Caco-2 (cell line): Measurements from ENCODE around the gene PDZD2. TPM values are rescaled to one million over a fixed set of nuclear protein-coding genes. Genes with fewer than 3 reads are reported as not detected.

Experiments
- BruUV-seq: library from RNA; stranded (reverse); fragments of 400-500 nt; replicated peaks from 2 replicates; lab custom pipeline; 2021; lab: Mats Ljungman, UMichigan
- CTCF ChIA-PET: fragments of 300-600 bp; sonication (Branson Sonifier 250); formaldehyde crosslinking; loops from one replicate; lab custom pipeline; 2022; ENCODE audit warnings: antibody characterized with exemption; lab: Charles Lee
- POLR2A ChIA-PET: fragments of 300-600 bp; sonication (Branson Sonifier 250); formaldehyde crosslinking; loops from one replicate; lab custom pipeline; 2022; ENCODE audit warnings: antibody characterized with exemption; lab: Charles Lee
- DNase-seq, 2 experiments: peaks; one replicate each; pipeline versions ENCODE4 v3.0.0 to v3.0.0-alpha.2; 2020 to 2022
- H3K27me3 ChIP-seq: replicated peaks from 2 replicates; pipeline ENCODE4 v1.6.0; 2011; ENCODE audit warnings: low read length; ENCODE audit not compliant: control insufficient read depth, insufficient read depth
- H3K36me3 ChIP-seq: 2 replicates; pipeline ENCODE4 v1.5.1; 2011; ENCODE audit warnings: low read length; ENCODE audit not compliant: control insufficient read depth, insufficient read depth
- H3K4me1 ChIP-seq: fragments of 250-450 bp; sonication (Bioruptor Pico); 2 replicates; pipeline ENCODE4 v1.5.1; 2020; ENCODE audit warnings: mild to moderate bottlenecking
- H3K4me3 ChIP-seq: 2 replicates; pipeline ENCODE4 v1.5.1; 2011; ENCODE audit warnings: low read depth, mild to moderate bottlenecking, control low read depth, low read length
- H3K9me3 ChIP-seq: fragments of 250-450 bp; sonication (Bioruptor Pico); 2 replicates; pipeline ENCODE4 v1.5.1; 2020; ENCODE audit warnings: mild to moderate bottlenecking, moderate library complexity
- H3K27ac Mint-ChIP-seq: one replicate; pipeline ENCODE4 v1.8.0; 2022; ENCODE audit warnings: mixed read lengths; ENCODE audit not compliant: unreplicated experiment
- H3K27me3 Mint-ChIP-seq: one replicate; pipeline ENCODE4 v1.8.0; 2022; ENCODE audit warnings: mixed read lengths; ENCODE audit not compliant: insufficient read depth, unreplicated experiment
- H3K36me3 Mint-ChIP-seq: one replicate; pipeline ENCODE4 v1.8.0; 2022; ENCODE audit warnings: mild to moderate bottlenecking, mixed read lengths; ENCODE audit not compliant: insufficient read depth, unreplicated experiment
- H3K4me1 Mint-ChIP-seq: one replicate; pipeline ENCODE4 v1.8.0; 2022; ENCODE audit warnings: low read depth, mixed read lengths; ENCODE audit not compliant: unreplicated experiment
- H3K4me3 Mint-ChIP-seq: one replicate; pipeline ENCODE4 v1.8.0; 2022; ENCODE audit warnings: mild to moderate bottlenecking, moderate library complexity, mixed read lengths; ENCODE audit not compliant: unreplicated experiment
- H3K9me3 Mint-ChIP-seq: one replicate; pipeline ENCODE4 v1.8.0; 2022; ENCODE audit warnings: mixed read lengths; ENCODE audit not compliant: unreplicated experiment
- CTCF ChIP-seq, 2 experiments: fragments of 200-600 bp in 1 of 2; IDR thresholded peaks; 1 replicate in 1 of 2; 2 replicates in 1 of 2; pipeline versions ENCODE4 v1.5.1 to v1.8.0; 2011 to 2022; ENCODE audit warnings: antibody characterized with exemption in 1 of 2, control low read depth in 1 of 2, inconsistent platforms in 1 of 2, low read depth in 1 of 2, low read length in 1 of 2, mild to moderate bottlenecking in 1 of 2, moderate library complexity in 1 of 2; ENCODE audit not compliant: insufficient read depth in 1 of 2, severe bottlenecking in 1 of 2, unreplicated experiment in 1 of 2
- intact Hi-C: fragments of 100-400 bp; cut with micrococcal nuclease; formaldehyde crosslinking; loops from one replicate; pipeline ENCODE4 v1.10.0; 2022; ENCODE audit not compliant: unreplicated experiment
- microRNA-seq: library from miRNA; unstranded; fragments of <30 nt; microRNA quantifications from one replicate; pipeline ENCODE4 v1.2.0, GENCODE V29; 2022
- total RNA-seq: library from RNA; stranded (reverse); gene quantifications from 2 replicates; pipeline ENCODE4 v1.2.3, GENCODE V29; 2022

The PDZD2 gene
- total RNA-seq, 1 experiment from 2014 or later, result 0.16 TPM

DNA sequence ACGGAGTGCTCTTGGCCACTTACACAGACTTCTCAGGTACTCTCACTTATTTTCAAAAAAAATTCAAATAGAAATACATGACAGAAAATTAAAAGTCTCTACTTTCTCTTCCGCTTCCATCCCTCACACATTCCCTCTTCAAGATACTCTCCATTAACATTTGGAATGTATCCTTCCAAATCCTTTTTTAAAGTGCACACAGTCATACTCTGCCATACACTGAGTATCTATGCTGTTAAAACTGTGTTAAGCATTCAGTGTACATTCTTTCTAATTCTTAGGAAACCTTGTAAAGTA, 519.7 kb downstream of the PDZD2 start:
- no TSS peak for BruUV-seq
- no peak for DNase-seq
- Histone ChIP-seq H3K27me3 (no peaks in the 10 kb centered on the region), H3K4me3 (no peak overlapping the region), H3K9me3 (no peaks in the 10 kb centered on the region), H3K36me3 (no peaks in the 10 kb centered on the region; the same call in none of the 2 replicates), H3K4me1 (no peaks in the 10 kb centered on the region)
- no peak overlapping the region for H3K4me3 Mint-ChIP-seq
- ChIA-PET POLR2A (no interaction called here), CTCF (no interaction called here)
- H3K27me3 Mint-ChIP-seq, result no peaks in the 10 kb centered on the region
- intact Hi-C loops, result no loop called here
- H3K36me3 Mint-ChIP-seq, result peaks cover 24% of the 10 kb centered on the region
- TF ChIP-seq CTCF (IDR thresholded peaks at IDR 0.05; ENCODE audit: insufficient read depth in 1 of 2, low read depth in 1 of 2, low read length in 1 of 2, severe bottlenecking in 1 of 2, unreplicated experiment in 1 of 2), result no peak
- no peaks in the 10 kb centered on the region for H3K9me3 Mint-ChIP-seq
- no peak overlapping the region for H3K27ac Mint-ChIP-seq
- no peaks in the 10 kb centered on the region for H3K4me1 Mint-ChIP-seq

DNA sequence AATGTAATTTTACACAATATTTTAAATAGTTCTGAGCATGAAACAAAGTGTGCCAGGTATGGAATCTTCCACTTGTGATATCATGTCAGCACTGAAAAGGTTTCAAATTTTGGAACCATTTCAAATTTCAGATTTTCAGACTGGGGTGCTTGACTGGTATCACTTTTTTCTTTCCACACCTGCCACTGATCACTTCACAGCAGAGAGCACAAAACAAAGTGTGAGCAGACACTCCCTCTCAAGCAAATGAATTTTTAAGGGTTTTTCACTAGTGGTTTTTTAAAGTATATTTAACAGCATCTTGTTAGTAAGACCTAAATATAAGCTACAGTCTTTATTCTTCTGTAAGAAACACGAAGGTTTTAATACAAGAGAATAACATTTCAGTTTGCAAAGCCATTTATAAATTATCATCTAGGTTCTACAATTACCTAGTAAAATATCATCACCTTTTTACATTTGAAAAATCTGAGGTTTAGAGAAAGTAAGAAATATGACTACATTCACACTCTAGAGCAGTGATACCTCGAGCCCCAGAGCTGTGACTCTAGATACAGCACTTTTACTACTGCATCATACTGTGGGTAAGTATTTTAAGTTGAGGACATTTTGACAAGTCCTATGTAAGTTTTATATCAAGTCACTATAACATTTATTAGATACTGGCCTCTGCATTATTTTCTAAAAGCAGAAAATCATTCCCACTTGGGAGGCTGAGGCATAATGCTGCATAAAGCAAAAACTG, 520.6 kb downstream of the PDZD2 start:
- Mint-ChIP-seq H3K4me3 (no peak overlapping the region), H3K36me3 (peaks cover 31% of the 10 kb centered on the region), H3K9me3 (no peaks in the 10 kb centered on the region), H3K4me1 (no peaks in the 10 kb centered on the region), H3K27me3 (no peaks in the 10 kb centered on the region), H3K27ac (no peak overlapping the region)
- DNase-seq, result no peak
- no peaks in the 10 kb centered on the region; the same call in none of the 2 replicates for H3K36me3 ChIP-seq
- ChIA-PET CTCF (no interaction called here), POLR2A (no interaction called here)
- no peak overlapping the region for H3K4me3 ChIP-seq
- H3K4me1 ChIP-seq, result no peaks in the 10 kb centered on the region
- no peak for TF ChIP-seq CTCF (IDR thresholded peaks at IDR 0.05; ENCODE audit: insufficient read depth in 1 of 2, low read depth in 1 of 2, low read length in 1 of 2, severe bottlenecking in 1 of 2, unreplicated experiment in 1 of 2)
- intact Hi-C loops, result no loop called here
- BruUV-seq, result no TSS peak
- H3K9me3 ChIP-seq, result no peaks in the 10 kb centered on the region
- no peaks in the 10 kb centered on the region for H3K27me3 ChIP-seq

DNA sequence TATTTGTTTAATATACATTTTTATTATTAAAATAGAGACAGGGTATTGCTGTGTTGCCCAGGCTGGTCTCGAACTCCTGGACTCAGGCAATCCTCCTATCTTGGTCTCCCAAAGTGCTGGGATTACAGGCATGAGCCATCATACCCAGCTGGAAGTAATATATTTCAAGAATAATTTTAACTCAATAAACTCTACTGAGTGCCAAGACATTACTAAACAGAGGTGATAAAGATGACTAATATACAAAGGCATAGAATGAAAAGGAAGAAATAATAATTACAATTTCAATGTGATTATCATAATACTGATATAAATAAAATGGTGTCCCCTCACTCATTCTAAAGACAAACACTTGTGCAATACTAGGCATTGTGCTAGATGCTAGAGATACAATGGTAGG, 521.3 kb downstream of the PDZD2 start:
- no peaks in the 10 kb centered on the region for H3K9me3 Mint-ChIP-seq
- ChIA-PET POLR2A (no interaction called here), CTCF (no interaction called here)
- no peaks in the 10 kb centered on the region for H3K27me3 Mint-ChIP-seq
- Histone ChIP-seq H3K9me3 (no peaks in the 10 kb centered on the region), H3K27me3 (no peaks in the 10 kb centered on the region), H3K36me3 (no peaks in the 10 kb centered on the region; the same call in none of the 2 replicates), H3K4me3 (no peak overlapping the region), H3K4me1 (peaks cover 2% of the 10 kb centered on the region; the same call in 1 of the 2 replicates)
- no peak overlapping the region for H3K4me3 Mint-ChIP-seq
- DNase-seq, result no peak
- H3K36me3 Mint-ChIP-seq, result peaks cover 35% of the 10 kb centered on the region
- no peak for TF ChIP-seq CTCF (IDR thresholded peaks at IDR 0.05; ENCODE audit: insufficient read depth in 1 of 2, low read depth in 1 of 2, low read length in 1 of 2, severe bottlenecking in 1 of 2, unreplicated experiment in 1 of 2)
- intact Hi-C loops, result no loop called here
- no peak overlapping the region for H3K27ac Mint-ChIP-seq
- BruUV-seq, result no TSS peak
- H3K4me1 Mint-ChIP-seq, result no peaks in the 10 kb centered on the region

Small RNA genes lying within 50 kb of the gene (microRNA-seq; reads per million reads assigned to microRNA genes)
- not detected for gene MIR4279

Other genes with a start within 250 kb of the PDZD2 start
- gene DROSHA, start 107.0 kb upstream of the PDZD2 start, total RNA-seq, result 88.4 and 88.9 TPM in 2 replicates
- gene C5orf22, start 106.8 kb upstream of the PDZD2 start, total RNA-seq, result 27.9 and 31.9 TPM in 2 replicates